LNCaP clone FGC (cell line): ENCODE results near the gene COP1.

Experiments used
- DNase-seq: peaks from one replicate; pipeline ENCODE4 v3.0.0-alpha.2; 2011; ENCODE audit warnings: low read depth
- H3K4me3 ChIP-seq: 2 replicates; pipeline ENCODE4 v1.5.1; 2011; ENCODE audit warnings: mild to moderate bottlenecking, low read depth, low read length, control low read depth
- CTCF ChIP-seq: IDR thresholded peaks from 2 replicates; pipeline ENCODE4 v1.5.1; 2012; ENCODE audit warnings: mild to moderate bottlenecking; ENCODE audit not compliant: control insufficient read depth, insufficient read depth; ENCODE audit errors: extremely low read depth

COP1 gene

GRCh38 chr1:175969231-175969630 lies 237.9 kb downstream of the COP1 start:
- H3K4me3 ChIP-seq = no peak overlapping the region
- TF ChIP-seq CTCF = no peak

GRCh38 chr1:175968486-175969172 lies 238.5 kb downstream of the COP1 start:
- no peak for TF ChIP-seq CTCF
- no peak for DNase-seq
- H3K4me3 ChIP-seq = no peak overlapping the region

More at GRCh38 chr1:175969231-175969630, 237.9 kb downstream of the COP1 start:
- DNase-seq = no peak

- H3K4me3 ChIP-seq = no peak overlapping the region
- DNase-seq = no peak
- TF ChIP-seq CTCF = no peak
Measured at GRCh38 chr1:175963740-175964139, 243.3 kb downstream of the COP1 start.

GRCh38 chr1:175960169-175960568 lies 246.9 kb downstream of the COP1 start:
- TF ChIP-seq CTCF = no peak
- no peak overlapping the region for H3K4me3 ChIP-seq
- DNase-seq = peak; percentile 53

- DNase-seq = no peak
- no peak for TF ChIP-seq CTCF
- no peak overlapping the region for H3K4me3 ChIP-seq
Measured at GRCh38 chr1:175951627-175952026, 255.5 kb downstream of the COP1 start.

GRCh38 chr1:175947771-175948170 lies 259.3 kb downstream of the COP1 start:
- DNase-seq = no peak
- no peak for TF ChIP-seq CTCF
- H3K4me3 ChIP-seq = no peak overlapping the region

- TF ChIP-seq CTCF = no peak
- no peak overlapping the region for H3K4me3 ChIP-seq
- DNase-seq = no peak
Measured at GRCh38 chr1:175944591-175944990, 262.5 kb downstream of the COP1 start.
